Activated T-helper 1 cell treated with anti-CD3 and anti-CD28 coated beads, Interleukin-12 subunit alpha, Interleukin-12 subunit beta, Interleukin-2, Interleukin-4 antibody, amounts not matched to agents 30 ng/mL and 10 ng/mL and 1 ng/mL, durations not matched to agents 14 hours and 24 hours and 36 hours (primary cell): ENCODE results near the gene GLCE. TPM values are rescaled to one million over a fixed set of nuclear protein-coding genes. Genes with fewer than 3 reads are reported as not detected.
"Not testable (repeated sequence)": the region's sequence is repeated elsewhere in the genome, so short reads cannot be mapped to it uniquely, and the experiment has no call there.

Experiments
- DNase-seq: peaks from one replicate; pipeline ENCODE4 v3.0.0; 2021; ENCODE audit warnings: low spot score
- H3K27ac Mint-ChIP-seq: one replicate; pipeline ENCODE4 v1.8.0; 2021; ENCODE audit warnings: mild to moderate bottlenecking, mixed read lengths
- H3K27me3 Mint-ChIP-seq: one replicate; pipeline ENCODE4 v1.8.0; 2022; ENCODE audit warnings: mild to moderate bottlenecking, moderate library complexity, mixed read lengths; ENCODE audit not compliant: insufficient read depth
- H3K36me3 Mint-ChIP-seq: one replicate; pipeline ENCODE4 v1.8.0; 2021; ENCODE audit warnings: low read depth, mixed read lengths
- H3K4me1 Mint-ChIP-seq: one replicate; pipeline ENCODE4 v1.8.0; 2021; ENCODE audit warnings: low read depth, mixed read lengths
- H3K4me3 Mint-ChIP-seq: one replicate; pipeline ENCODE4 v1.8.0; 2021; ENCODE audit warnings: mild to moderate bottlenecking, moderate library complexity, mixed read lengths
- H3K9me3 Mint-ChIP-seq: one replicate; pipeline ENCODE4 v1.8.0; 2021; ENCODE audit warnings: mixed read lengths
- intact Hi-C: fragments of 100-400 bp; cut with micrococcal nuclease; formaldehyde crosslinking; loops from one replicate; pipeline ENCODE4 v1.15.1; 2024
- total RNA-seq: library from RNA; stranded (reverse); gene quantifications from 2 replicates; pipeline ENCODE4 v1.2.3, GENCODE V29; 2022

Gene GLCE
- total RNA-seq, 1 donor from 2014 or later, result 2.9 TPM

DNA sequence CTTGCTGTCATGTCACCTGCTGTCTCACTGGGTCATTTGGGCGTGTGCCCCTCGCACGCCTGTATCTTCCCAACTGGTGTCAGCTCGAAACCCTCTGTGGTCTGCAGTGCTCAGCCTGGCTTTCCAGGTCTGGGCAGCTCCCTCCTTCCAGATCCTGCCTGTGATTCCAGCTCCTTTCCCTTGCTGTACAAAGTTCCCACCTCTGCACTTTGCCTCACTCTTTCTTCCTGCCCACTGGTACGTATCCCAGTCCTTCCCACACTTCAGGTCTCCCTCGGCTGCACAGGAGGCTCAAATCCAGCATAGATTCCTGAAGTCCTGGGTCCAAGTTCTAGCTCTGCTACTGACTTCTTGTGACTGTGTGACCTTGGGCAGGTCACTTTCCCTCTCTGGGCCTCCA lies 136.2 kb downstream of the GLCE start:
- no peaks in the 10 kb centered on the region for H3K36me3 Mint-ChIP-seq
- H3K27me3 Mint-ChIP-seq, result peaks cover 39% of the 10 kb centered on the region

DNA sequence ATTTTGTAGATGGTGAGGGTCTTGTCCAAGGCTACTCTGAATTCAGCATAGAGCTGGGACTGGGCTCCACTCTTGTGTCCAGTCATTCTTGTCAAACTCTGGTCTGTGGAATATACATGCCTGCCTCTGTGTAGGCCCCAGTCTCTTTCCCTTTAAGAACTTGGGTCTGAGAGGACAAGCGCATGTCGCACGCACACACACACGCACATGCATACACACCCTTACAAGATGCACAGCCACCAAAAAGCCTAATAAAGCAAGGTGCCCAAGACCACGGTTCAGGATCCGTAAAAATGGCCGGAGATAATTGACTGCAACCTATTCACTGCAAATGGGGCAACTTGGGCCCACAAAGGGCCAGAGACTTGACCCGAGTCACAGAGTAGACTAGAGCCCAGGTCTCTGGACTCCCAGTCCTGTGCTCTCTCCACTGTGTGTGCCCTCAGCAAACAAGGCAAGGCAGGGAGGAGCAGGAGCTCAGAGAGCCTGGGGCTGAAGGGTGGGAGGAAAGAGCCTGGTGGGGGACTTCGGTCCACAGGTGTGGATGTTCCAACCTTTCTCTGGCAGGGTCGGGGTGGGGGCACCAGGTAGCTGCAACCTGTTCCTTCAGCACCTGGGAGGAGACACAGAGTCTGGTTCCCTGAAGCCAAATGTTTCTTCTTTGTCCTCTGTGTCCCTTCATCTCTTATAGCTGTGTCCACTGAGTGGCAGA lies 137.4 kb downstream of the GLCE start:
- Mint-ChIP-seq H3K4me1 (no peaks in the 10 kb centered on the region), H3K36me3 (no peaks in the 10 kb centered on the region), H3K27me3 (peaks cover 42% of the 10 kb centered on the region), H3K9me3 (no peaks in the 10 kb centered on the region), H3K4me3 (no peak overlapping the region), H3K27ac (no peak overlapping the region)
- intact Hi-C loops, result no loop called here
- no peak for DNase-seq

More for the DNA sequence above, 136.2 kb downstream of the GLCE start:
- no peak overlapping the region for H3K4me3 Mint-ChIP-seq
- no peak for DNase-seq
- no peaks in the 10 kb centered on the region for H3K4me1 Mint-ChIP-seq
- intact Hi-C loops, result no loop called here
- no peaks in the 10 kb centered on the region for H3K9me3 Mint-ChIP-seq
- H3K27ac Mint-ChIP-seq, result no peak overlapping the region

GRCh38 chr15:69298354-69298696 lies 137.9 kb downstream of the GLCE start:
- no peak overlapping the region for H3K27ac Mint-ChIP-seq
- H3K27me3 Mint-ChIP-seq, result peaks cover 42% of the 10 kb centered on the region
- intact Hi-C loops, result no loop called here
- H3K4me3 Mint-ChIP-seq, result no peak overlapping the region
- no peaks in the 10 kb centered on the region for H3K9me3 Mint-ChIP-seq
- no peaks in the 10 kb centered on the region for H3K4me1 Mint-ChIP-seq
- no peak for DNase-seq
- H3K36me3 Mint-ChIP-seq, result no peaks in the 10 kb centered on the region

DNA sequence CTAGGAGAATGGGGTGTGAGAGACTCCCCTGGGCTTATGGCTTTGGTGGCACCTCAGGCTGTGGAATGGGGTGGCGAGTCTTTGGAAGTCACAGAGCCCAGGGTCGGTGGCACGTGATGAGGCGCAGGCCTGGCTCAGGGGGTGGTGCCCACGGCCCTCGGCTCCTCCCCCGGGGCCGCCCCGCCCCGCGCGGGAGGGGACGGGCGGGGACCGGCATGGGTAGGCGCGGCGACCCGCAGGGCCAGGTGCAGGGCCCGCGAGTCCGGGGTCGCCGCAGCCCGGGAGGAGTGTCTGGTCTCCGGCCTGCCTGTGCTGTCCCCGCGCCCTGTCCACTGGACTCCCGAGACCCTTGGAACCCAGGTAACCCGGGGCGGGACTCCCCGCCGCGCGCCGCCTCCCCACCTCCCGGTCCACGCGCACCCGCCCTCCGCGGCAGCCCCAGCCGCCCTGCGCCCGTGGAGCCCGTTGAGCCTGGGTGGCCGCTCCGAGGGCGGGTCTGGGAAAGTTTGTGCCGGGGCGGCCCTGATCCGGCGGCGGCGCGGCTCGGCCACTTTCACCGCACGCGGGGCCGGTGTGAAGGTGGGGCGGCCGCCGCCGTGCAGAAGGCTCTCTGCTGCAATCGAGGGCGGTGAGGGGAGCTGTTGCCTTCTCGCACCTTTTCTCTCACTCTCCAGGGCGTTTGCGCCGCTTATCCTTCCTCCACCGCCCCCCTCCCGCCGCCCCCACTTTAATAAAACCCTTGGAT lies 138.4 kb downstream of the GLCE start, which contains the start of gene PAQR5:
PAQR5 (plus strand) TSS at position 216 of the 745 bp plus-strand sequence. CDS start 61,169 bp downstream, outside the sequence.
- no peaks in the 10 kb centered on the region for H3K4me1 Mint-ChIP-seq
- H3K9me3 Mint-ChIP-seq, result no peaks in the 10 kb centered on the region
- H3K36me3 Mint-ChIP-seq, result no peaks in the 10 kb centered on the region
- H3K27me3 Mint-ChIP-seq, result peaks cover 42% of the 10 kb centered on the region
- no peak within 1 kb of the TSS for H3K27ac Mint-ChIP-seq
- no peak for DNase-seq
- no peak within 1 kb of the TSS for H3K4me3 Mint-ChIP-seq
- intact Hi-C loops, result no loop called here

DNA sequence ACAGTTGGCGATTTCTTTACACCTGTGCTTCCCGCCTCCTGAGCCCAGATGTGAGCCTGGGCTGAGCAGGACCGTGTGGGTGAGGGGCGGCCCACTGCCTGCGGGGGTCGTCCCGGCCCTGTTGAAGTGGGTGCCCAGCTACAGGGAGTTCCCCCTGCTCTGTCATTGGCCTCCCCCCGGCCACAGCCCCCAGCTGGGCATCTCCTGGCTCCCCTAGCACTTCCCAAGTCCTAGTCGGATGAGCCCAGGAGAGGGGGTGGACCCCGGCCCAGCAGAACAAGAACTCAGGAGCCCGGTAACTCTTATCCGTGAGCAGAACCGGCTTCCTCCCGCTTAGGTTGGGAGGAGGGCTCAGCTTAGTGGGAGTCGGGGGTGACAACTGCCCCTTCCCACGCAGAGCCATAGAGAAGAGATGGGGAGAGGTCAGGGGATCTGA lies 139.0 kb downstream of the GLCE start:
- H3K27ac Mint-ChIP-seq, result no peak overlapping the region
- no peaks in the 10 kb centered on the region for H3K9me3 Mint-ChIP-seq
- H3K27me3 Mint-ChIP-seq, result peaks cover 42% of the 10 kb centered on the region
- intact Hi-C loops, result no loop called here
- no peak overlapping the region for H3K4me3 Mint-ChIP-seq
- no peaks in the 10 kb centered on the region for H3K4me1 Mint-ChIP-seq
- no peak for DNase-seq
- H3K36me3 Mint-ChIP-seq, result no peaks in the 10 kb centered on the region

DNA sequence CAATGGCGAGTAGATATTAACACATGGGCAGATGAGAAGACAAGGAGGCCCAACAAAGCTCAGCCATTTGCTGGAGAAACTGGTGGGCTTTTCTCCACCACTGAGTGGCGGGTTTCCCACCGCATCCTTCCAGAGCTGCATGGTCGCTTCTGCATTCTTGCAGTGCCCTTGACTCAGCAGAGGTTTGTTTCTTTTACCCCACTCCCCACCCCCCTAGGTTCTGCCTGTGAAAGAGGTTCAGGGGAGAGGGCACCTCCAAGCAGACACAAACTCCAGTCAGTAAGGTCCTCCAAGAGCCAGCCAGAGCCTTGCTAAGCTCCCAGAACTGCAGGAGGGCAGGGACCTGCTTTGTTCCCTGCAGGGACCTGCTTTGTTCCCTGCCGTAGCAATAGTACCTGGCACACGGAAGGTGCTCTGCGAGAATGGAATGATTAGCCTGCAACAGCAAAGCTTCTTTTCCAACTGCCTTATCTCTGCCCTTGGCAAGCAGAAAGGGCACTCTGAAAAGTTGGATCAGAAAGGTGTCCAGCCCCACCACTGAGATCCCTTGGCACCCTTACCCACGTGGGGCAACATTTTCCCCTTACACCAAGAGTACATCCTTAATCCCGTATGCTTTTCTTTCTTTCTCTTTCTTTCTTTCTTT lies 139.6 kb downstream of the GLCE start:
- no peak overlapping the region for H3K4me3 Mint-ChIP-seq
- H3K9me3 Mint-ChIP-seq, result no peaks in the 10 kb centered on the region
- H3K4me1 Mint-ChIP-seq, result no peaks in the 10 kb centered on the region
- intact Hi-C loops, result no loop called here
- peaks cover 42% of the 10 kb centered on the region for H3K27me3 Mint-ChIP-seq
- H3K36me3 Mint-ChIP-seq, result no peaks in the 10 kb centered on the region
- DNase-seq, result no peak
- no peak overlapping the region for H3K27ac Mint-ChIP-seq

GRCh38 chr15:69301101-69301500 lies 140.7 kb downstream of the GLCE start:
- H3K4me3 Mint-ChIP-seq, H3K27ac Mint-ChIP-seq, intact Hi-C loops, H3K36me3 Mint-ChIP-seq, H3K4me1 Mint-ChIP-seq, DNase-seq, H3K9me3 Mint-ChIP-seq: not testable (repeated sequence)
- peaks cover 40% of the 10 kb centered on the region for H3K27me3 Mint-ChIP-seq

GRCh38 chr15:69302087-69302486 lies 141.7 kb downstream of the GLCE start:
- H3K4me3 Mint-ChIP-seq, H3K4me1 Mint-ChIP-seq, intact Hi-C loops, DNase-seq, H3K9me3 Mint-ChIP-seq, H3K36me3 Mint-ChIP-seq, H3K27ac Mint-ChIP-seq: not testable (repeated sequence)
- H3K27me3 Mint-ChIP-seq, result peaks cover 32% of the 10 kb centered on the region

DNA sequence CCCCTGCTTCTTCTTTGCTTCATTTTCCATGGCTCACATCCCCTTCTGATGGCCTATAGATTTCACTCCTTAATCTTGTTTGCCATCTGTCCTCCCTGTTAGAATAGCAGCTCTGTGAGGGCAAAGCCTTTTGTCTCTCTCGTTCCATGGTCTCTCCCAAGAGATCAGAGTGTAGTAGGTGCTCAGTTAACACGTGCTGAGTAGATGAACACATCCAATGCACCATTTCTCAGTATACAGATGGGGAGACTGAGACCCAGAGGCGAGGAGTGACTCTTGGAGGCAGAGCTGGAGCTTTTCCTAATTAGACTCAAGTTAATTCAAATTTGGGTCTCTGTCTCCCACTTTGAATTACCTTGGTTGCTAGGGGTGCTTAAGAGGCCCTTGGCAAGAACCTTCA lies 142.5 kb downstream of the GLCE start:
- no peak overlapping the region for H3K4me3 Mint-ChIP-seq
- H3K27me3 Mint-ChIP-seq, result peaks cover 23% of the 10 kb centered on the region
- no peak for DNase-seq
- no peak overlapping the region for H3K27ac Mint-ChIP-seq
- intact Hi-C loops, result no loop called here
- H3K9me3 Mint-ChIP-seq, result no peaks in the 10 kb centered on the region
- H3K36me3 Mint-ChIP-seq, result no peaks in the 10 kb centered on the region
- no peaks in the 10 kb centered on the region for H3K4me1 Mint-ChIP-seq

GRCh38 chr15:69303337-69304181 lies 143.1 kb downstream of the GLCE start:
- no peaks in the 10 kb centered on the region for H3K4me1 Mint-ChIP-seq
- H3K36me3 Mint-ChIP-seq, result no peaks in the 10 kb centered on the region
- H3K9me3 Mint-ChIP-seq, result no peaks in the 10 kb centered on the region
- intact Hi-C loops, result no loop called here
- DNase-seq, result no peak
- H3K27ac Mint-ChIP-seq, result no peak overlapping the region
- H3K27me3 Mint-ChIP-seq, result peaks cover 23% of the 10 kb centered on the region
- H3K4me3 Mint-ChIP-seq, result no peak overlapping the region

- Mint-ChIP-seq H3K36me3 (no peaks in the 10 kb centered on the region), H3K9me3 (no peaks in the 10 kb centered on the region), H3K27me3 (peaks cover 24% of the 10 kb centered on the region), H3K4me3 (no peak overlapping the region), H3K27ac (no peak overlapping the region), H3K4me1 (no peaks in the 10 kb centered on the region)
- intact Hi-C loops, result no loop called here
- DNase-seq, result no peak
Observed at GRCh38 chr15:69304182-69304545, 143.7 kb downstream of the GLCE start.

- no peaks in the 10 kb centered on the region for H3K9me3 Mint-ChIP-seq
- no peaks in the 10 kb centered on the region for H3K4me1 Mint-ChIP-seq
- H3K27ac Mint-ChIP-seq, result no peak overlapping the region
- no peaks in the 10 kb centered on the region for H3K36me3 Mint-ChIP-seq
- intact Hi-C loops, result no loop called here
- no peak overlapping the region for H3K4me3 Mint-ChIP-seq
- H3K27me3 Mint-ChIP-seq, result peaks cover 18% of the 10 kb centered on the region
- no peak for DNase-seq
Observed at GRCh38 chr15:69305204-69305931, 144.9 kb downstream of the GLCE start.
